Activated effector memory CD4-positive, alpha-beta T cell treated with Interleukin-2 at 50 U/mL for 16 hours (primary cell): Measurements from ENCODE around the gene TBC1D5.
"Not testable (repeated sequence)": the region's sequence is repeated elsewhere in the genome, so short reads cannot be mapped to it uniquely, and the experiment has no call there.

Experiments
- DNase-seq: peaks from one replicate; pipeline ENCODE4 v3.0.0-alpha.2; 2020

TBC1D5 gene

DNA sequence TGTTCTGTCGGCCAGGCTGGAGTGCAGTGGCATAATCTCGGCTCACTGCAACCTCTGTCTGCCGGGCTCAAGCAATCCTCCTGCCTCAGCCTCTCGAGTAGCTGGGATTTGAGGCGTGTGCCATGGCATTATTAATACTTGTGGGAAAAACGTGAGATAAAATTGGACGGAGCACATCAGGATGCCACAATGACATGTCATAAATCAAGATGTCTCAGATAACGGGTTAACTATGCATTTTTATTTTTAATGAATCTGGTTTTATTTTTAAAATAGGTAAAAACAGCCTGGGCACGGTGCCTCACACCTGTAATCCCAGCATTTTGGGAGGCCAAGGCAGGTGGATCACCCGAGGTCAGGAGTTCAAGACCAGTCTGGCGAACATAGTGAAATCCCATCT, 212.8 kb downstream of the TBC1D5 start:
- DNase-seq = no peak

GRCh38 chr3:17518189-17519059, 224.0 kb downstream of the TBC1D5 start:
- no peak for DNase-seq

DNA sequence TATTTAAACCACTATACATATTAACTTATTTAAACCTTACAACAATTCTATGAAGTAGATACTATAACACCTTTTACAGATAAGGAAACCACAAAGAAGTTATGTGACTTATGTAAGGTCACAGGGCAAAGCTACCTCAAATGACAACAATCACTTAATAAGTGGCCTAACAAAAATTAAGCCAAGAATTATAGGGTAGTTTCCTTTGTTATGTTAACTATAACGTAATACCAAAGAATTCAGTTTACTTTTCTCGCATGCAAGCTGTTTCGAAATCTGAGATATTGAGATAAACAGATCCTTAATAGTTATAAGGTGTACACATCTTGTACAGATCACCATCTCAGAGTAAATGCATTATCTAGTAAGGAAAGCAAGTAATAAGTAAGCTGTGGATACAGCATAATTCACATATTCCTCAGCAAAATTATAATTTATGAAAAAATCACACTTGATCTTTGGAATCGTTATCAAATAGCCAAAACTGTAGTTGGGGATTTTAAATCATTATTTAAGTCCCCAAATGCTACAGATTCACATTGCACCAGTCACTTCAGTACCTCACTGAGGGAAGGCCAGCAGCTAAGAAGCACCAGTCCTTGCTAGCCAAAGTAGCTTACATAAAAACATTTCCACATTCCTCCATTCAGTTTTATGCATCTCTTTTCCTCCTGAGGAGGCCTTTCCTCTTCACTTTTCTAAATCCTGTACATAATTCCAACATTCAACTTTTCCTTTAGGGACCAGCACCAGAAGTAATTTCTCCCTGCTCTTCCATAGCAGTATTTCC, 226.8 kb downstream of the TBC1D5 start:
- DNase-seq = no peak

- no peak for DNase-seq
These were observed 227.8 kb downstream of the TBC1D5 start for GRCh38 chr3:17514597-17514996.

DNA sequence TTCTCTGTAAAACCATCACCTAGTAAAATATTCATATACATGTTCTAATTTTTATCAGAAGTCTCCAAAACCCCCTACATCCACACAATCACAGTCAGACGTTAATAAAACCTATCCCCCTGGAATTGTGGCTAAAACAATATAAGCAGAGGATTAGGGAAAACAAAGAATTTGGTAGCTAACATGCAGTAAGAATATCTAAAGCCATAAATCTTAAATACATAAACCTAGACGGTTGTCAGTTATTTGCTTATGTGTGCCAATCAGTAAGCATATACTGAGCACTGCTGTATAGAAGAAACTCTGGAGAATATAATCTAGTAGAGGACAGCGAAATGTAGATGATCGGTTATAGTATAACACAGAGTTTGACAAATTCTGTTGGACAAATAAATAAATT, 232.2 kb downstream of the TBC1D5 start:
- no peak for DNase-seq

DNA sequence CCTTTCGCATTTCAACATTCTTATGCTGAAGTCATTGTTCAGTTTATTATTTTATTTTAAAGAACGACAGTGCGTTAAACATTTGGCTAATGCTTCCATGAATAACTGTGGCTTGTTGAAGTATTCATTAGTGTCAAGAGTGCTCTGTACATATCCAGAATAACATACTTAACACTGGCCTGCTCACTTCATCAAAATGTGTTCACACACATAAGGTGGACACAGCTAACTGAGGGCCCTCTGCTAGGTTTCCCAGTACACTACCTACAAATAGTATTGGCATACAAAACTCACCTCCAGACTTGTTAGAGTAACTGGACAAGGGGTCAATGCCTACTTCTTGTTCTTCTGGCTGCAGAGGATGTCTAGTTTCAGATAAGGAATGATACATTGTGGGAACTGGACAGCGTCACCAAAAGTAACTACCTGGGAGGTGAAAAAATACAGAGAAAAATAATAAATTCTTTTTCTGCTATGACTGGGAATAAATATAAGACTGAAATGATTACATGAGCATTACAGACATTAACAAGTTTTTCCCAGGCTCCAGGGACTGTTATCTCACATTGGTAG, 234.2 kb downstream of the TBC1D5 start:
- no peak for DNase-seq

GRCh38 chr3:17507480-17507879, 235.0 kb downstream of the TBC1D5 start:
- DNase-seq = no peak

DNA sequence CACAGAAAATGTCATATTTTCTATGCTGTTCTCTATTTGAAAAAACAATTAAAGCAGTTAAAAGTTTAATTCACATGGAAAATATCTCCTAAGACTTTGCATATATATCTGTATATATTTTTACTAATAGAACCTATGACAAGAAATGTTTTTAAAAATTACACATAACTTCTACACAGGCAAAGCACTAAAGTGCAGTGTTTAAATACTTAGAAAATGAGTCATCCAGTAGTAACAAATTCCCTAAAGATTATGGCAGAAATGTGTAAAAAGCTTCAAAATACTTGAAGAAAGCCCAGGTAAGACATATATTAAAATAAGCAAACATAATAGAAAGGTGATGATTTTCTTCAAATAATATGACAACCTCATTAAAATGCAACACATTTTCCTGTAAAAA, 236.6 kb downstream of the TBC1D5 start:
- no peak for DNase-seq

GRCh38 chr3:17501745-17502144, 240.7 kb downstream of the TBC1D5 start:
- no peak for DNase-seq

DNA sequence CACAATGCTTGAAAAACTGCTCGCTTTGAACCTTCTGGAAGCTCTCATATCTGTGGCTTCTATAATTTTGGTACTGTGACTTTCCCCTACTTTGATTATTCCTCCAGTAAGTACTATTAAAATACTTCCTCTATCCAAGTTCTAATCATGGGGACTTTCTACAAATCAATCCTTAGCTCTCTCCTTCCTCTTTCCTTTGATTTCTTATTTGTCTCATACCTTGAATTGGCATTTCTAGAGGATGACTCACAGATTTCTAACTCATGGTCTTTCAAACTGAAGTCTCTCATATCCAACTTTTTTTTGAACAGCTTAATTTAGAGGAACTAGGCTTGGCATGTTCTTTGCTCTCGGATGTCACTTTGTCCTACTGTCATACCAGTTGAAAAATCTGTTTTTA, 241.8 kb downstream of the TBC1D5 start:
- no peak for DNase-seq

GRCh38 chr3:17494117-17494809, 248.2 kb downstream of the TBC1D5 start:
- no peak for DNase-seq

DNA sequence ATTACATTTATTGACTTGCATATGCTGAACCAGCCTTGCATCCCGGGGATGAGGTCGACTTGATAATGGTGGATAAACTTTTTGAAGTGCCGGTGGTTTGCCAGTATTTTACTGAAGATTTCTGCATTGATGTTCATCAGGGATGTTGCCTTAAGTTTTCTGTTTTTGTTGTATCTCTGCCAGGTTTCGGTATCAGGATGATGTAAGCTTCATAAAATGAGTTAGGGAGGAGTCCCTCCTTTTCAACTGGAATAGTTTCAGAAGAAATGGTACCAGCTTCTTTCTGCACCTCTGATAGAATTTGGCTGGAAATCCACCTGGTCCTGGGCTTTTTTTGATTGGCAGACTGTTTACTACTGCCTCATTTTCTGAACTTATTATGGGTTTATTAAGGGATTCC, 250.8 kb downstream of the TBC1D5 start:
- DNase-seq = no peak

- DNase-seq = not testable (repeated sequence)
These were observed 251.2 kb downstream of the TBC1D5 start for GRCh38 chr3:17491190-17491589.

DNA sequence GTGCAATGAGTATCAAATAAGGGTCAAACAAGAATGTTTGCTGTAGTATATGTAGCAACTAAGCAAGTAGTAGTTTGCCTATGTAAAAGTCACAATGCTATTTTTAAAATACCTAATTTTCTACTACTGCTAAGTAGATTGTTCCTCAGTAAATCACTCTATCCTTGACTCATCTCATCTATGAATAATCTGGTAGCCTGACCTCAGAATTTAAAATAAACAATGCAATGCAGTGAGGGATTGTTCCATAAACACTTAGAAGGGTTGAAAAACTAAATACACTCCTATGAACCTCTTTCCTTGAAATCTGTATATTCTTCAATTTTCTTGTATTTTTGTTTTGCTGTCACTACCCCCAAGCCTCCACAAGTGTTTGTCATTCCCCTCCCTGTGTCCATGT, 253.3 kb downstream of the TBC1D5 start:
- no peak for DNase-seq

DNA sequence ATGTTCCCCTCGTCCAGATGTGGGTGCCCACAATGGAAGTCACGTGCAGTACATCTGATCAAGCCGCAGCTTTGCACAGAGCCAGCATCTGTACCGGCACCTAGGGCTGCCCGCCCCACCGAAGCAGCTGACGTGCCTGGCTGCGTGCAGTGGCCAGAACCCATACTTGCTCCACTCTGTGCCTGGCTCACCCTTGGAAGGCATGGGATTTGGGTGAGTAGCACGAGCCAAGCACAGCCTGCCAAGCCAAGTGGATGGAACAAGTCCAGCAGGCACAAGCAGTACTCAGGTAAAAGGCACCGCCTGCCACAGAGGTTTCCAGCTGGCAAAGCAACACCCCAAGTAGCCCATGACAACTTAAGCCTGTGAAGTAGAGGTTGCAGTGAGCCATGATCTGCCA, 261.3 kb downstream of the TBC1D5 start:
- no peak for DNase-seq

- no peak for DNase-seq
These were observed 262.6 kb downstream of the TBC1D5 start for GRCh38 chr3:17479681-17480405.

DNA sequence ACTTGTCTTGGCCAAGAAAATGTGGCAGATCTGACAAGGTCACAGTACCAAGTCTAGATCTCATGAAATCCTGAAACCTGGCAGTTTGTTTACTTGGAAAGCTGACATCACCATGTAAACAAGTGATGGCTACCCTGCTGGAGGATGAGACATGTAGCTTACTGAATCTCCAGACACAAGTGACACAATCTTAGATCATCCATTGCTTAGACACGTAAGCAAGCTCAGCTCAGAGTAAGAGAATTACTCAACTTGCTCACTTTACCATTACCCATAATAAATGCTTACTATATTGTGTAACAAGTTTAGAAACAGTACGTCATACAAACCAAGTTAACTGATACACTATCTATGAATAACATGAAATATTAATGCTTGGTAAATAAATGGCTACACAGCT, 263.8 kb downstream of the TBC1D5 start:
- DNase-seq = no peak

DNA sequence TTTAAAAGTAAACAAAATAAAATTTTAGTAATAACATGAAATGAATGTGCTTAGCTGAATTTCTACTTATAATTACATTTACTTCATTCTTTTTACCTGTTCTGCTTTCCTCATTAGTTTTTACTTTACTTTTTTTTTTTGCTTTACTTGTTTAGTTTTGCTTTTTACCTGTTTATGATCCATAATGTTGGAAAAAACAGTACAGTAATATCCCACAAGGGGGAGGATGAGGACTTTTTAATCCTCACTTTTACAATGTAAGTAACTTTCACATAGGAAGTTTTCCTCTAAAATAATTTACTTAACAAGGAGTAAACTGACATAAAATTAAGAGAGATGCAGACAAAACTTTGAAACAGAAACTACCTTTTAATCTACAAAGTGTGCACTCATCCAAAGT, 268.7 kb downstream of the TBC1D5 start:
- DNase-seq = no peak

DNA sequence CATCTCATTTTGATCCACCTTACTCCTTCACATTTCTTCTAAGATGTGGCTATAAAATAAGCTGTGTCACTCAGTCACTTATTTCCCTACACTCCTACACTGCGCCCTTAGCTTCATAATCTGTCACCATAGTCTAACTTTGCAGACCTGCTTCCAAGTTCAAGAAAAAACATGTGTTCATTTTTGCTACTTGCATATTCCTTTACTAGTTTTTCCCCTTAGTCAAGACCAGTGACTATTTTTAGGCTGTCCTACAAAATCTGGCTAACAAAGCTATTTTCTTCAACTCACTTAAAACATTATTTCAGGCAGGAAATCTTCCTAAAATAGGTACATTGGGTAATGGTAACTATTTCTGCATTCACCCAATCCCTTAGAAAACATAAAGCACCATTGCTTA, 272.5 kb downstream of the TBC1D5 start:
- DNase-seq = no peak

DNA sequence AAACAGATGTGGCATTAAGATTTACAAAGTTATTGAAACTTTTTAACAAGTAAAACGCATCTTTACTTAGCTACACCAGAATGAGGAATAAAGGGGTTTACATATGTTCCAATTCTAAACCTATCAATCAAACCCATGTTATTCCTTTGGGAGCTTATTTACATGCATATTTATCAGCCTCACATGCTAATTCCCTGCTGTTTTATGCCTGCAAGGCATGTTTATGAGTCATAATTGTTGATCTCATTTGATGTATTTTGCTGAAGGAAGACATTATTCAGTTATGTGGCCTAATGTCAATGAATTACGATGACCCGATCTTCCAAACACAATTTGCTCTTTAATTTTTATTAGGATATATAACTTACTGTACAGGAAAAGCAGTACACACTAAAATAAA, 272.9 kb downstream of the TBC1D5 start:
- DNase-seq = no peak

GRCh38 chr3:17466028-17466427, 276.4 kb downstream of the TBC1D5 start:
- DNase-seq = no peak

GRCh38 chr3:17459470-17459993, 282.9 kb downstream of the TBC1D5 start:
- no peak for DNase-seq
